ENCODE data around the gene SAMD14.

DNA sequence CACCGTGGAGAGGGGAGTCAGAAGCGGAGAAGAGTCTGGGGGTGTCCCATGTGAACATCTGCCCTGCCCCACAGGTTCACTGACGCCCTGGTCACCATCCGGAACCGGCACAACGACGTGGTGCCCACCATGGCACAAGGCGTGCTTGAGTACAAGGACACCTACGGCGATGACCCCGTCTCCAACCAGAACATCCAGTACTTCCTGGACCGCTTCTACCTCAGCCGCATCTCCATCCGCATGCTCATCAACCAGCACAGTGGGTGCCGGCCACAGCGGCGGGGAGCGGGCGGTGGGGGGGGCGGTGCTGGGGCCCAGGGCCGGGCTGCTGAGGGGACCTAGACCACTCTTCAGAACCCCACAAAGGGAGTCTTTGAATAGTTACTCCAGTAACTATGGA, 24.1 kb downstream of the SAMD14 start:
- TF ChIP-seq, protein P1, sequence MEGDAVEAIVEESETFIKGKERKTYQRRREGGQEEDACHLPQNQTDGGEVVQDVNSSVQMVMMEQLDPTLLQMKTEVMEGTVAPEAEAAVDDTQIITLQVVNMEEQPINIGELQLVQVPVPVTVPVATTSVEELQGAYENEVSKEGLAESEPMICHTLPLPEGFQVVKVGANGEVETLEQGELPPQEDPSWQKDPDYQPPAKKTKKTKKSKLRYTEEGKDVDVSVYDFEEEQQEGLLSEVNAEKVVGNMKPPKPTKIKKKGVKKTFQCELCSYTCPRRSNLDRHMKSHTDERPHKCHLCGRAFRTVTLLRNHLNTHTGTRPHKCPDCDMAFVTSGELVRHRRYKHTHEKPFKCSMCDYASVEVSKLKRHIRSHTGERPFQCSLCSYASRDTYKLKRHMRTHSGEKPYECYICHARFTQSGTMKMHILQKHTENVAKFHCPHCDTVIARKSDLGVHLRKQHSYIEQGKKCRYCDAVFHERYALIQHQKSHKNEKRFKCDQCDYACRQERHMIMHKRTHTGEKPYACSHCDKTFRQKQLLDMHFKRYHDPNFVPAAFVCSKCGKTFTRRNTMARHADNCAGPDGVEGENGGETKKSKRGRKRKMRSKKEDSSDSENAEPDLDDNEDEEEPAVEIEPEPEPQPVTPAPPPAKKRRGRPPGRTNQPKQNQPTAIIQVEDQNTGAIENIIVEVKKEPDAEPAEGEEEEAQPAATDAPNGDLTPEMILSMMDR (conservative IDR thresholded peaks at IDR 0.05; ENCODE audit: low read depth in 2 of 2) = no peak
- no peak for TF ChIP-seq EZH2phosphoT487 (IDR thresholded peaks at IDR 0.05; ENCODE audit: unreplicated experiment)
- TF ChIP-seq, protein P2, sequence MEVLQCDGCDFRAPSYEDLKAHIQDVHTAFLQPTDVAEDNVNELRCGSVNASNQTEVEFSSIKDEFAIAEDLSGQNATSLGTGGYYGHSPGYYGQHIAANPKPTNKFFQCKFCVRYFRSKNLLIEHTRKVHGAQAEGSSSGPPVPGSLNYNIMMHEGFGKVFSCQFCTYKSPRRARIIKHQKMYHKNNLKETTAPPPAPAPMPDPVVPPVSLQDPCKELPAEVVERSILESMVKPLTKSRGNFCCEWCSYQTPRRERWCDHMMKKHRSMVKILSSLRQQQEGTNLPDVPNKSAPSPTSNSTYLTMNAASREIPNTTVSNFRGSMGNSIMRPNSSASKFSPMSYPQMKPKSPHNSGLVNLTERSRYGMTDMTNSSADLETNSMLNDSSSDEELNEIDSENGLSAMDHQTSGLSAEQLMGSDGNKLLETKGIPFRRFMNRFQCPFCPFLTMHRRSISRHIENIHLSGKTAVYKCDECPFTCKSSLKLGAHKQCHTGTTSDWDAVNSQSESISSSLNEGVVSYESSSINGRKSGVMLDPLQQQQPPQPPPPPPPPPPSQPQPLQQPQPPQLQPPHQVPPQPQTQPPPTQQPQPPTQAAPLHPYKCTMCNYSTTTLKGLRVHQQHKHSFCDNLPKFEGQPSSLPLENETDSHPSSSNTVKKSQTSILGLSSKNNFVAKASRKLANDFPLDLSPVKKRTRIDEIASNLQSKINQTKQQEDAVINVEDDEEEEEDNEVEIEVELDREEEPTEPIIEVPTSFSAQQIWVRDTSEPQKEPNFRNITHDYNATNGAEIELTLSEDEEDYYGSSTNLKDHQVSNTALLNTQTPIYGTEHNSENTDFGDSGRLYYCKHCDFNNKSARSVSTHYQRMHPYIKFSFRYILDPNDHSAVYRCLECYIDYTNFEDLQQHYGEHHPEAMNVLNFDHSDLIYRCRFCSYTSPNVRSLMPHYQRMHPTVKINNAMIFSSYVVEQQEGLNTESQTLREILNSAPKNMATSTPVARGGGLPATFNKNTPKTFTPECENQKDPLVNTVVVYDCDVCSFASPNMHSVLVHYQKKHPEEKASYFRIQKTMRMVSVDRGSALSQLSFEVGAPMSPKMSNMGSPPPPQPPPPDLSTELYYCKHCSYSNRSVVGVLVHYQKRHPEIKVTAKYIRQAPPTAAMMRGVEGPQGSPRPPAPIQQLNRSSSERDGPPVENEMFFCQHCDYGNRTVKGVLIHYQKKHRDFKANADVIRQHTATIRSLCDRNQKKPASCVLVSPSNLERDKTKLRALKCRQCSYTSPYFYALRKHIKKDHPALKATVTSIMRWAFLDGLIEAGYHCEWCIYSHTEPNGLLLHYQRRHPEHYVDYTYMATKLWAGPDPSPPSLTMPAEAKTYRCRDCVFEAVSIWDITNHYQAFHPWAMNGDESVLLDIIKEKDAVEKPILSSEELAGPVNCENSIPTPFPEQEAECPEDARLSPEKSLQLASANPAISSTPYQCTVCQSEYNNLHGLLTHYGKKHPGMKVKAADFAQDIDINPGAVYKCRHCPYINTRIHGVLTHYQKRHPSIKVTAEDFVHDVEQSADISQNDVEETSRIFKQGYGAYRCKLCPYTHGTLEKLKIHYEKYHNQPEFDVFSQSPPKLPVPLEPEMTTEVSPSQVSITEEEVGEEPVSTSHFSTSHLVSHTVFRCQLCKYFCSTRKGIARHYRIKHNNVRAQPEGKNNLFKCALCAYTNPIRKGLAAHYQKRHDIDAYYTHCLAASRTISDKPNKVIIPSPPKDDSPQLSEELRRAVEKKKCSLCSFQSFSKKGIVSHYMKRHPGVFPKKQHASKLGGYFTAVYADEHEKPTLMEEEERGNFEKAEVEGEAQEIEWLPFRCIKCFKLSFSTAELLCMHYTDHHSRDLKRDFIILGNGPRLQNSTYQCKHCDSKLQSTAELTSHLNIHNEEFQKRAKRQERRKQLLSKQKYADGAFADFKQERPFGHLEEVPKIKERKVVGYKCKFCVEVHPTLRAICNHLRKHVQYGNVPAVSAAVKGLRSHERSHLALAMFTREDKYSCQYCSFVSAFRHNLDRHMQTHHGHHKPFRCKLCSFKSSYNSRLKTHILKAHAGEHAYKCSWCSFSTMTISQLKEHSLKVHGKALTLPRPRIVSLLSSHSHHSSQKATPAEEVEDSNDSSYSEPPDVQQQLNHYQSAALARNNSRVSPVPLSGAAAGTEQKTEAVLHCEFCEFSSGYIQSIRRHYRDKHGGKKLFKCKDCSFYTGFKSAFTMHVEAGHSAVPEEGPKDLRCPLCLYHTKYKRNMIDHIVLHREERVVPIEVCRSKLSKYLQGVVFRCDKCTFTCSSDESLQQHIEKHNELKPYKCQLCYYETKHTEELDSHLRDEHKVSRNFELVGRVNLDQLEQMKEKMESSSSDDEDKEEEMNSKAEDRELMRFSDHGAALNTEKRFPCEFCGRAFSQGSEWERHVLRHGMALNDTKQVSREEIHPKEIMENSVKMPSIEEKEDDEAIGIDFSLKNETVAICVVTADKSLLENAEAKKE (CRISPR knock-in tag; IDR thresholded peaks at IDR 0.05) = no peak

All from GM23338 (cell line).